ENCODE data around the gene CD300LG. TPM values are rescaled to one million over a fixed set of nuclear protein-coding genes. Genes with fewer than 3 reads are reported as not detected.

CD300LG gene
- polyA plus RNA-seq, 2 of the 4 experiments (the other 2 are of a cell fraction) = not detected

GRCh38 chr17:43905985-43906852 is 59.2 kb downstream of the CD300LG start:
- peak overlapping the region; percentile 99 for H3K4me2 ChIP-seq
- TF ChIP-seq ATOH8 (CRISPR knock-in tag; IDR thresholded peaks at IDR 0.05; ENCODE audit: low read depth) (no peak), POLR2A (IDR thresholded peaks at IDR 0.05; ENCODE audit: low read length) (no peak), ZFP36 (IDR thresholded peaks at IDR 0.05; ENCODE audit: borderline replicate concordance, partially characterized antibody) (no peak), NPAS2 (CRISPR knock-in tag; IDR thresholded peaks at IDR 0.05; ENCODE audit: borderline replicate concordance) (no peak), HDAC2 (IDR thresholded peaks at IDR 0.05) (no peak), CEBPB (IDR thresholded peaks at IDR 0.05) (no peak), RARB (CRISPR knock-in tag; IDR thresholded peaks at IDR 0.05) (no peak), JUNB (IDR thresholded peaks at IDR 0.05) (no peak), USF2 (IDR thresholded peaks at IDR 0.05) (no peak), FOSL2 (IDR thresholded peaks at IDR 0.05) (no peak), FOSL2 (CRISPR knock-in tag; IDR thresholded peaks at IDR 0.05) (no peak), HOXB5 (CRISPR knock-in tag; IDR thresholded peaks at IDR 0.05) (no peak), HEYL (CRISPR knock-in tag; IDR thresholded peaks at IDR 0.05) (no peak), SREBF2 (IDR thresholded peaks at IDR 0.05) (no peak), CHD2 (IDR thresholded peaks at IDR 0.05; ENCODE audit: low read length, partially characterized antibody) (no peak), CBX8 (IDR thresholded peaks at IDR 0.05) (no peak), MAZ (IDR thresholded peaks at IDR 0.05; ENCODE audit: borderline replicate concordance, low read depth, low read length) (no peak), KDM1A (IDR thresholded peaks at IDR 0.05; ENCODE audit: low read depth) (no peak), FOXS1 (CRISPR knock-in tag; IDR thresholded peaks at IDR 0.05) (no peak), KDM5A (IDR thresholded peaks at IDR 0.05) (no peak), FOSB (CRISPR knock-in tag; IDR thresholded peaks at IDR 0.05) (no peak)
- POLR2A ChIA-PET = no interaction called here
- whole genome bisulfite sequencing (ENCODE audit: missing lambda C conversion rate) = 36% methylated on average over 30 of the region's 37 CpGs
- peak overlapping the region in 1 of 2 experiments; percentile 74; a peak in 3 of 6 replicates for H3K27ac ChIP-seq
- ATAC-seq = peak; percentile 52 to 66; a peak in 3 of 6 replicates
- H3K9me3 ChIP-seq = no peaks in the 10 kb centered on the region
- H3K4me1 ChIP-seq = peaks cover 27% of the 10 kb centered on the region
- CTCF ChIA-PET = interaction anchor here (1.5 to 25.9 kb wide), 5 partner anchors 11 to 74 kb away, joined by 3 to 412 read pairs (median 189); partner anchors contain the start of gene PPY
- FAIRE-seq = no peak
- peak overlapping the region; percentile 46 for H3K4me3 ChIP-seq
- DNase-seq (ENCODE audit: low read depth in 1 of 2, low spot score in 1 of 2) = peak; percentile 54 to 60

- CTCF ChIA-PET = interaction anchor here (0.6 to 25.9 kb wide), 8 partner anchors 9 to 233 kb away, joined by 3 to 412 read pairs (median 49); partner anchors contain the start of gene PPY
- H3K9me3 ChIP-seq = no peaks in the 10 kb centered on the region
- POLR2A ChIA-PET = no interaction called here
- DNase-seq (ENCODE audit: low read depth in 1 of 2, low spot score in 1 of 2) (no peak), ATAC-seq (peak; percentile 3 to 16; a peak in 3 of 6 replicates), FAIRE-seq (no peak)
- peak overlapping the region; percentile 23 to 74; a peak in 4 of 6 replicates for H3K27ac ChIP-seq
- peak overlapping the region; percentile 46 for H3K4me3 ChIP-seq
- TF ChIP-seq CEBPB (IDR thresholded peaks at IDR 0.05) = peak in 1 of 2 experiments; percentile 37; a peak in 1 of 4 replicates
- TF ChIP-seq NR3C1 (IDR thresholded peaks at IDR 0.05) = no peak
- WGBS (ENCODE audit: missing lambda C conversion rate) = 20% methylated on average over 24 of the region's 29 CpGs
- H3K4me2 ChIP-seq = peak overlapping the region; percentile 99
- H3K4me1 ChIP-seq = peaks cover 24% of the 10 kb centered on the region
Measured at GRCh38 chr17:43906951-43907424, 60.0 kb downstream of the CD300LG start.

- peak; percentile 71 to 80 for DNase-seq (ENCODE audit: low read depth in 1 of 2, low spot score in 1 of 2)
- FAIRE-seq = no peak
- peak within 1 kb of the TSS; percentile 99 for H3K4me2 ChIP-seq
- H3K27ac ChIP-seq = peak within 1 kb of the TSS; percentile 23 to 74; a peak in 4 of 6 replicates
- peak; percentile 49 to 77 for ATAC-seq
- WGBS (ENCODE audit: missing lambda C conversion rate) = 9% methylated on average over 34 of the region's 36 CpGs
- ChIA-PET POLR2A (no interaction called here), CTCF (interaction anchor here (0.6 to 25.9 kb wide), 10 partner anchors 8 to 233 kb away, joined by 3 to 412 read pairs (median 26); partner anchors contain the start of gene PPY)
- peaks cover 24% of the 10 kb centered on the region for H3K4me1 ChIP-seq
- H3K9me3 ChIP-seq = no peaks in the 10 kb centered on the region
- H3K4me3 ChIP-seq = peak within 1 kb of the TSS; percentile 46
- TF ChIP-seq CTCF (IDR thresholded peaks at IDR 0.05) (no peak), NR3C1 (IDR thresholded peaks at IDR 0.05) (no peak), EHMT2 (IDR thresholded peaks at IDR 0.05; ENCODE audit: low read depth) (no peak), PBX3 (IDR thresholded peaks at IDR 0.05) (no peak), HES2 (IDR thresholded peaks at IDR 0.05) (no peak), RCOR1 (IDR thresholded peaks at IDR 0.05; ENCODE audit: low read depth, low read length) (no peak), HOXB5 (CRISPR knock-in tag; IDR thresholded peaks at IDR 0.05) (no peak), BHLHE40 (IDR thresholded peaks at IDR 0.05; ENCODE audit: low read depth, low read length) (no peak), CEBPB (IDR thresholded peaks at IDR 0.05) (no peak), ZNF302 (CRISPR knock-in tag; IDR thresholded peaks at IDR 0.05) (no peak), HDAC2 (IDR thresholded peaks at IDR 0.05) (no peak), SMC3 (IDR thresholded peaks at IDR 0.05) (no peak)
Measured at GRCh38 chr17:43907425-43907981, 60.5 kb downstream of the CD300LG start, which contains the start of gene MPP2. TSS of gene MPP2 (minus strand) at chr17:43907536. CDS start at chr17:43904460, 3,076 bp downstream.
